Choroid plexus epithelial cell (primary cell): ENCODE data around the gene ROR2.

ENCODE experiments used
- DNase-seq: peaks from one replicate; pipeline ENCODE4 v3.0.0-alpha.2; 2010; ENCODE audit warnings: low read depth
- H3K4me3 ChIP-seq: 2 replicates; pipeline ENCODE4 v1.5.1; 2011; ENCODE audit warnings: low read depth, mild to moderate bottlenecking, control low read depth, low read length, moderate library complexity
- CTCF ChIP-seq: conservative IDR thresholded peaks from 2 replicates; pipeline ENCODE4 v1.5.1; 2011; ENCODE audit warnings: low read depth, mild to moderate bottlenecking, control low read depth, inconsistent platforms, low read length, moderate library complexity

ROR2 gene

GRCh38 chr9:91820949-91821880 is 128.8 kb downstream of the ROR2 start:
- no peak for TF ChIP-seq CTCF
- no peak overlapping the region for H3K4me3 ChIP-seq
- no peak for DNase-seq

DNA sequence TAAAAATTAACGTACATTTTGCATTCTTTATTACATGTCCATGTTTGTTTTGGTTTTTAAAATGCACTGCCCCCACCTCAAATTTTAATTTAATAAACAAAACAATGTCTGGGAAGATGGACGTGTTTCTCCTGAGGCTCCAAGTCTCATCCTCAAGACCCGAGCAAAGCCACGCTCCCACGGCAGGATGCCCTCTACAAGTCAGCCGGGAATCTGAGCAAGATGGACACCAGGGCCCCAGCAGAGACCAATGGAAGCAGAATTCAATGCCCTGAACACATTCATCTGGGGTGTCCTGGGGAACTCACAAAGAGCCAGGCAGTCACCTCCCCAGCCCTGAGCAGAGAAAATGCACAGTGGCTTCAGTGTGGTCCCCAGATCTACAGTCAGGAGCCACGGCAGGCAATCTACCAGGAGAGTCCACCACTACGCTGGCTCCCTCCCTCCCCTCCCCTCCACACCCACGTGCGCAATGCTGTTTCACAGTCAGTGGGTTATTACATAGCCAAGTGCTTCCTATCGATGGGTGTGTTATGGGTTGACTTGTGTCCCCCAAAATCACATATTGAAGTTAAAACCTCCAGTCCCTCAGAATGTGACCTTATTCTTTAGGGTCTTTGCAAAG is 129.8 kb downstream of the ROR2 start:
- TF ChIP-seq CTCF, result no peak
- no peak for DNase-seq
- H3K4me3 ChIP-seq, result no peak overlapping the region

DNA sequence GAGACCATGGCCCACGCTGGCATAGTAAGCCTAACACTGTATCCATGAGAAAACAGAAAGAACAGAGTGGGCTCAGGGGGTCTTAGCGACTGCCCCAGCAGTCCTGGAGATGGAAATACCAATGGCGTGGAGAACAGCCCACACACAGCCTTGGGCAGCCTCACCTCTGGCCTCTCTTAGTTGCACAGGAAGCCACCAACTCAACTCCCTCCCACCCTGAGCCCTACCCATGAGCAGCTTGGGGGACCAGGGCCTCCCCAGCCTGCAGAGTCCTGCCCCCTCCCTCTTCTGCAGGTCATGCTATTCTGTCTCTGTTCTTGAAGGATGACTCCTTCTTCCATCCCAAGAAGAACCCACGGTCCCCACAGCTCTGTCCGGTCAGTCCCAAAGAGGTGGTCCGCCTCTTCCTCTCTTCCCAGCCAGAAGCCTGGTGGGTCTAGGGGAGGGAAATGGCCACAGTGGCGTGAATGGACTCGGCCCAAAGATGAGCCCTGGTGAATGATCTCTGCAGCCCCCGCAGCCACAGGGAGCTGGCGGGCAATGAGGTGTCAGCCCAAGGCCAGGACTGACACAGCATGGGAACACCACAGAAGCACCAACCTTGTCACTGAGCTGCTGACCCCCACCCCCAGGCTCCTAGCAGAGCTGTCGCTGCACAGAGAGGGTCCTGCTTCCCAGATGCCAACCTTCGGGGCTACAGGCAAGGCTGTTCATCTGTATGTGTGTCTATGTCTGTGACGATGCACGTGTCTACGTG is 131.2 kb downstream of the ROR2 start:
- no peak for TF ChIP-seq CTCF
- DNase-seq, result no peak
- H3K4me3 ChIP-seq, result no peak overlapping the region

- DNase-seq, result no peak
- no peak overlapping the region for H3K4me3 ChIP-seq
- no peak for TF ChIP-seq CTCF
These were observed 131.8 kb downstream of the ROR2 start for GRCh38 chr9:91818225-91818585.

GRCh38 chr9:91817493-91818224 is 132.4 kb downstream of the ROR2 start:
- peak overlapping the region; percentile 38 for H3K4me3 ChIP-seq
- no peak for TF ChIP-seq CTCF
- peak; percentile 93 for DNase-seq

DNA sequence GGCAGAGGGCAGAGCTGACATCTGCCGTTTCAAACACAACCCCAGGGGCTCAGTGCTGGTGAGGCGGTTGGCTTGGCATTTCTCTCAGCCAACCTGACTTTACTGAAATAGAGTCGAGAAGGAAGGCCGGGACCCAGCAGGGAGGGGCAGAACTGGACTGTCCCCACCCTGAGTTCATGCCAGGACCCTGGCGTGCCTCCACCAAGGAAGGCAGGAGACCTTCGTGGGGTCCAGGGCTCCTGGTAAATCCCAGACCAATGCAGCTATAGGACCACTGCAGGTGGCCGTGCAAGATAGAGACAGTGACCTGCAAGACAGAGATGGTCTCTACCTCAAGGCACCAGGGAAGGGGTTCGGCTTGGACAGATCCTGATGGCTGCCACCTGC is 132.9 kb downstream of the ROR2 start:
- TF ChIP-seq CTCF, result no peak
- peak overlapping the region; percentile 38 for H3K4me3 ChIP-seq
- no peak for DNase-seq
